K562 (cell line): Measurements from ENCODE around the gene STOX2. TPM values are rescaled to one million over a fixed set of nuclear protein-coding genes. Genes with fewer than 3 reads are reported as not detected.

Source experiments
- ATAC-seq: fragments of 200-7000 bp; cut with Tn5 transposase; 3 replicates; pipeline ENCODE4 v1.9.1; 2020; ENCODE audit warnings: moderate library complexity
- BruUV-seq: library from RNA; stranded (reverse); fragments of 400-500 nt; replicated peaks from 2 replicates; lab custom pipeline; 2021; lab: Mats Ljungman, UMichigan
- CTCF ChIA-PET: fragments of 300-600 bp; formaldehyde crosslinking; extraction: SDS; loops from one replicate; lab custom pipeline; 2021; ENCODE audit warnings: low intra/inter-chr PET ratio; lab: Yijun Ruan, JAX
- POLR2A ChIA-PET: fragments of 300-600, 350-650 bp; sonication (Branson Sonifier 250); formaldehyde crosslinking; extraction: SDS; loops from one replicate; lab custom pipeline; 2021; ENCODE audit warnings: antibody characterized with exemption, inconsistent platforms; lab: Yijun Ruan, JAX
- DNase-seq, 4 experiments: peaks; one replicate each; pipeline versions ENCODE4 v3.0.0 to v3.0.0-alpha.2; 2011 to 2018; ENCODE audit warnings: low spot score in 3 of 4, mixed read lengths in 3 of 4; ENCODE audit errors: extremely low read depth in 1 of 4
- FAIRE-seq: peaks from 2 replicates; lab custom pipeline; 2011; peaks lifted over from hg19 to GRCh38; lab: Jason Lieb, UNC
- H2AFZ ChIP-seq: 2 replicates; pipeline ENCODE4 v1.6.0; 2011; ENCODE audit warnings: low read depth, low read length, control low read depth, inconsistent platforms
- H3K27ac ChIP-seq: fragments of 200-600 bp; 3 replicates; pipeline ENCODE4 v1.8.0; 2011; ENCODE audit warnings: low read depth, mild to moderate bottlenecking, control low read depth, inconsistent platforms, low read length, moderate library complexity, mixed read lengths; ENCODE audit errors: extremely low read depth
- H3K27me3 ChIP-seq, 2 experiments: fragments of 300-600 bp in 1 of 2; 2 replicates in 1 of 2; 3 replicates in 1 of 2; pipeline versions ENCODE4 v1.6.0 to v1.8.0; 2011; ENCODE audit warnings: inconsistent platforms in 2 of 2, low read length in 2 of 2, mild to moderate bottlenecking in 1 of 2, mixed read lengths in 1 of 2, moderate library complexity in 1 of 2; ENCODE audit not compliant: control insufficient read depth in 2 of 2, insufficient read depth in 2 of 2
- H3K36me3 ChIP-seq: fragments of 300-600 bp; 3 replicates; pipeline ENCODE4 v1.8.0; 2011; ENCODE audit warnings: mild to moderate bottlenecking, low read length, inconsistent platforms; ENCODE audit not compliant: control insufficient read depth, insufficient read depth
- H3K4me1 ChIP-seq, 2 experiments: fragments of 200-600 bp in 1 of 2; replicated peaks in 1 of 2; 2 replicates in 1 of 2; 3 replicates in 1 of 2; pipeline versions ENCODE4 v1.5.1 to v1.8.0; 2011; ENCODE audit warnings: inconsistent platforms in 2 of 2, low read length in 2 of 2, mild to moderate bottlenecking in 1 of 2, mixed read lengths in 1 of 2, moderate library complexity in 1 of 2; ENCODE audit not compliant: control insufficient read depth in 2 of 2, insufficient read depth in 2 of 2
- H3K4me2 ChIP-seq: 2 replicates; pipeline ENCODE4 v1.6.1; 2011; ENCODE audit warnings: low read length, control low read depth, inconsistent platforms, mixed read lengths; ENCODE audit not compliant: insufficient read depth
- H3K4me3 ChIP-seq: fragments of 200-600 bp; sonication (generic), shearing (Covaris generic); 2 replicates; pipeline ENCODE4 v1.5.1; 2016; ENCODE audit warnings: control low read depth, inconsistent platforms
- H3K79me2 ChIP-seq: fragments of 200-600 bp; 3 replicates; pipeline ENCODE4 v1.8.0; 2011; ENCODE audit warnings: low read length, inconsistent platforms; ENCODE audit not compliant: control insufficient read depth, insufficient read depth
- H3K9ac ChIP-seq, 2 experiments: 2 replicates each; pipeline versions ENCODE4 v1.6.0 to v1.6.1; 2011; ENCODE audit warnings: low read depth in 2 of 2, low read length in 2 of 2, control low read depth in 1 of 2, inconsistent platforms in 1 of 2, mild to moderate bottlenecking in 1 of 2, mixed read lengths in 1 of 2; ENCODE audit not compliant: insufficient read depth in 1 of 2
- H3K9me1 ChIP-seq: one replicate; pipeline ENCODE4 v1.6.0; 2011; ENCODE audit warnings: inconsistent platforms, mild to moderate bottlenecking, low read length, moderate library complexity; ENCODE audit not compliant: control insufficient read depth, insufficient read depth
- H3K9me3 ChIP-seq: replicated peaks from 2 replicates; pipeline ENCODE4 v1.5.1; 2011; ENCODE audit warnings: low read depth, low read length, inconsistent platforms; ENCODE audit not compliant: control insufficient read depth, insufficient read depth
- H4K20me1 ChIP-seq: replicated peaks from 2 replicates; pipeline ENCODE4 v1.6.1; 2011; ENCODE audit warnings: low read length, inconsistent platforms, mixed read lengths; ENCODE audit not compliant: control insufficient read depth, insufficient read depth
- AFF4 ChIP-seq: sonication (generic); formaldehyde crosslinking; IDR thresholded peaks from 2 replicates; pipeline ENCODE4 v1.8.0; 2023; ENCODE audit warnings: mild to moderate bottlenecking, missing genetic modification reagents
- CBX5 ChIP-seq: IDR thresholded peaks from 2 replicates; pipeline ENCODE4 v1.6.1; 2014; ENCODE audit warnings: low read depth, borderline replicate concordance
- GTF2B ChIP-seq: IDR thresholded peaks from 2 replicates; pipeline ENCODE4 v1.6.1; 2011; ENCODE audit not compliant: insufficient read length; ENCODE audit errors: extremely low read depth
- NFXL1 ChIP-seq: fragments of 450-650 bp; formaldehyde crosslinking; IDR thresholded peaks from 2 replicates; pipeline ENCODE4 v1.4.0; 2021; ENCODE audit warnings: mild to moderate bottlenecking
- PREB ChIP-seq: sonication (generic); formaldehyde crosslinking; IDR thresholded peaks from 2 replicates; pipeline ENCODE4 v1.8.1; 2023; ENCODE audit warnings: mild to moderate bottlenecking, missing genetic modification reagents
- PURB ChIP-seq: sonication (generic); formaldehyde crosslinking; IDR thresholded peaks from 2 replicates; pipeline ENCODE4 v1.9.0; 2021; ENCODE audit warnings: low read depth, mild to moderate bottlenecking, missing genetic modification reagents
- ZBTB49 ChIP-seq: sonication (generic); formaldehyde crosslinking; IDR thresholded peaks from 2 replicates; pipeline ENCODE4 v1.8.0; 2022; ENCODE audit warnings: missing genetic modification reagents, mild to moderate bottlenecking, borderline replicate concordance
- ZNF398 ChIP-seq: fragments of 250-450 bp; sonication (Bioruptor Pico); IDR thresholded peaks from 2 replicates; pipeline ENCODE4 v1.8.0; 2021; ENCODE audit warnings: moderate library complexity, mild to moderate bottlenecking, inconsistent platforms
- ZNF780A ChIP-seq: fragments of 250-450 bp; sonication (Bioruptor Pico); IDR thresholded peaks from 2 replicates; pipeline ENCODE4 v1.5.0; 2021; ENCODE audit warnings: mild to moderate bottlenecking
- WGBS: fragments of 100-300 bp; shearing (Covaris generic); methylation state at CpG from one replicate; pipeline ENCODE4 v1.1.6; 2016; ENCODE audit warnings: low coverage, mixed read lengths; ENCODE audit not compliant: insufficient coverage; ENCODE audit errors: missing lambda C conversion rate; 5-methylcytosine and 5-hydroxymethylcytosine counted together
- in situ Hi-C: fragments of 300-500 bp; cut with MboI; formaldehyde crosslinking; loops from 4 replicates; pipeline ENCODE4 v1.15.0; 2018; ENCODE audit warnings: inconsistent platforms, mixed read lengths
- intact Hi-C: fragments of 100-400 bp; cut with micrococcal nuclease; formaldehyde crosslinking; loops from 2 replicates; pipeline ENCODE4 v1.14.2; 2022
- polyA plus RNA-seq, 8 experiments: library from polyadenylated mRNA; depleted of rRNA in 4 of 8; stranded (reverse) in 5 of 8; unstranded in 3 of 8; fragments of >200 nt; fragmentation: Nextera tagmentation in 2 of 8; fragmentation: Illumina TruSeq in 1 of 8; extraction: Ambion mirVana in 2 of 8; extraction: Trizol in 1 of 8; gene quantifications; 2 replicates each; pipeline versions ENCODE4 v1.2.1 to v1.2.3, GENCODE V29; 2011 to 2014; ENCODE audit warnings: inconsistent platforms in 1 of 8, missing spikeins in 1 of 8
- total RNA-seq, 7 experiments: library from RNA; depleted of rRNA in 6 of 7; stranded (reverse); fragments of >200 nt in 6 of 7; fragmentation: Illumina TruSeq in 2 of 7; extraction: Trizol in 2 of 7; gene quantifications; 2 replicates each; pipeline versions ENCODE4 v1.2.1 to v1.2.3, GENCODE V29; 2011 to 2021; ENCODE audit warnings: low replicate concordance in 1 of 7

The STOX2 gene
- total and polyA plus RNA-seq, 9 of the 15 experiments (the other 6 are each of a cell fraction or from before 2014, with no cell fraction given) = not detected

GRCh38 chr4:183936047-183936446 is 30.9 kb downstream of the STOX2 start:
- Histone ChIP-seq H4K20me1 (no peaks in the 10 kb centered on the region; the same call in 1 of the 2 replicates), H3K9me1 (no peaks in the 10 kb centered on the region), H3K27me3 (peaks cover 5 to 36% of the 10 kb centered on the region in 2 experiments; a peak in 4 of 5 replicates), H3K27ac (no peak overlapping the region), H3K4me1 (no peaks in the 10 kb centered on the region), H3K4me3 (no peak overlapping the region), H3K9me3 (no peaks in the 10 kb centered on the region), H3K36me3 (no peaks in the 10 kb centered on the region), H3K4me2 (no peak overlapping the region), H3K9ac (no peak overlapping the region), H3K79me2 (no peaks in the 10 kb centered on the region), H2AFZ (no peak overlapping the region)
- ATAC-seq (no peak), DNase-seq (no peak), FAIRE-seq (no peak)
- intact Hi-C loops (no loop called here), in situ Hi-C loops (no loop called here)
- ChIA-PET CTCF (no interaction called here), POLR2A (interaction anchor here (0.5 kb wide), 1 partner anchor 22 kb away, joined by 3 read pairs; no protein-coding TSS in a partner anchor)
- no TSS peak for BruUV-seq
- WGBS = 4% methylated on average over 6 of the region's 6 CpGs
- TF ChIP-seq CBX5 (no peak), NFXL1 (CRISPR knock-in tag) (no peak), GTF2B (no peak), AFF4 (CRISPR knock-in tag) (no peak), ZBTB49 (CRISPR knock-in tag) (no peak), ZNF780A (CRISPR knock-in tag) (no peak), PREB (no peak), ZNF398 (CRISPR knock-in tag) (no peak), PURB (CRISPR knock-in tag) (no peak)
